ENCODE results near the gene RCBTB2. TPM values are rescaled to one million over a fixed set of nuclear protein-coding genes. Genes with fewer than 3 reads are reported as not detected.
A peak's percentile ranks its signal among the peaks of the same experiment; 100 is the strongest.

RCBTB2 gene
- total RNA-seq, 1 donor from 2014 or later: 1.6 TPM

DNA sequence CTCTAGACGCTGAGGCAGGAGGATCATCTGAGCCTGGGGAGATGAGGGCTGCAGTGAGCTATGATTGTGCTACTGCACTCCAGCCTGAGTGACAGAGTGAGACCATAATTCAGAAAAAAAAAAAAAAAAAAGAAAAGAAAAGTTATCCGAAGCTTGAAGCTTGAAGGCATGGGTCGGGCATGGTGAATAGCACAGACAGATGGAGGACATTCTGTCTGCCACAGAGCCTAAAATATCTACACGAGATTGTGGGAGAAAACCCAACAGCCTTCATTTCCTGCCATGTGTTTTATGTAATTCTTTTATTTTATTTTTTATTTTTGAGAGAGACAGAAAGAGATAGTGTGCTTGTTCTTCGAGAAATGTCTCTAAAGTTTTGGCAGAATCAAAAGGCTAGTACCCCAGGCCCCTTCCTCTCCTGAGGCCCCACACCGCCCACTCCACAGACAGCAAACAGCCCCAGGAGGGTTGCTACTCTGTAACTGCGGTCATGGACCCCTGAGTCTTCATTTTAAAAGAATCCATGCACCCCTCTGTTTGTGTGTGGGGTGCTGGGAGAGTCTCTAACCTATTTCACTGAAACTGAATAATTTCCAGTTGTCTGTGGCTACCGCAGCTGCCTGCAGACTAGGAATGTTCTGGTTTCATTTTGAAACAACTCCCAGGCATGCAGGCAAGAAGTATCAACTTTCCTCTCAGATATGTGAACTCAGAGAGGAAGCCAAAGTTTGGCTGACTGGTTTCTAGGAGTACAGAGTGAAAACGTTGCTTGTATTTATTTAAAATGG lies 38.4 kb upstream of the RCBTB2 start:
- no peak overlapping the region for H3K4me3 Mint-ChIP-seq
- peaks cover 15% of the 10 kb centered on the region for H3K4me1 Mint-ChIP-seq
- H3K9me3 Mint-ChIP-seq: no peaks in the 10 kb centered on the region
- intact Hi-C loops (cut with micrococcal nuclease): no loop called here
- no peak overlapping the region for H3K27ac Mint-ChIP-seq
- no peaks in the 10 kb centered on the region for H3K36me3 Mint-ChIP-seq (ENCODE audit: low read depth)
- peaks cover 59% of the 10 kb centered on the region for H3K27me3 Mint-ChIP-seq
- peak; percentile 55 for DNase-seq

DNA sequence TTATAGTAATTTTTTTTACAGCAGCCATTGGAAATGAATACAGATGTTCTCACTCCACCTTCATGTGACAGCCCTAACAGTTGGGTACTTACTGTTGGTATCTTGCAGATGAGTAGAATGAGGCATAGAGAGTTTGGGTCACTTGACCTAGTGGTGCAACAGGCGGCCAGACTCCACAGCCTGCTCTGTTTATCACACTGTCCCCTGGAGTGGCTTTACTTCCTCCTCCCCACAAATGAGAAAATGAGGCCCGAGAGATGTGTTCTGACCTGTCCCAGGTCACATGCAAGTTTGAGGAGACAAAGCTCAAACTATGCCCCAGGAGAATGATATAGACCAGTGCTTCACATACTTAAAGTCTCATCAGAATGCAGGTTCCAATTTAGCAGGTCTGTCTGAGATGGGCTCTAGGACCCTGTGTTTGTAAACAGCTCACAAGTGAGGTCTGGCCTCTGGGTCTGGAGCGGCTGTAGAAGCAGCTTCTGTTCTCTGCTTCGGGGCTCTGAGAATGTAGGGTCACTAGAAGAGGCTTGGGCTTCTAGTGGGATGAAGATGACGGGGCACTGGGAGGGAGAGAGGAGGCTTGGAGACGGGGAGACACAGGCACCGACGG lies 37.4 kb upstream of the RCBTB2 start:
- H3K9me3 Mint-ChIP-seq: no peaks in the 10 kb centered on the region

DNA sequence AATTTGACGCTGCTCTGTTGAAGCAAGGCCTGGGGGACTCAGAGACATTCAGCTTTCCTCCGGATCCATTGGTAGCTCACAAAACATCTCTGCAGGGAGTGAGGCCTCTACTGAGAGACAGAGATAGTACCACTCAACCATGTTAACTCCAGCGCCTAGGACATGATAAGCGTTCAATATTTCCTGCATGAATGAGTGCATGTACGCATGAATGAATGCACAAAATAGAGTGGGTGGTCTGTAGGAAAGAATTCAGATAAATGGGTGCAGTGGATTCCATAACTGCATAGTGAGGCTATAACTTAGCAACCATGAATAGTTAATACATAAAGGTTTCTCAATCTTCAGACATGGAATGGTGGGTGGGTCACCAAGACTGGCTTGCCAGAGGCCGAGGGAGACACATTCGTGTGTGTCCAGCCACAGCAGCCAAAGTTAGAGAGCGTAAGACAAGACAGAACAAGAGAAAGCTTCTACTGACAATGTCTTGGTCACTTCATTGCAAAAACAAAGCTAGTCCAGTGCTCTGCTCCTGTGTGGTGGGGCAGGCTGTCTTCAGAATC lies 36.3 kb upstream of the RCBTB2 start:
- Mint-ChIP-seq H3K9me3 (no peaks in the 10 kb centered on the region), H3K4me1 (peaks cover 16% of the 10 kb centered on the region), H3K4me3 (no peak overlapping the region), H3K27ac (no peak overlapping the region), H3K36me3 (ENCODE audit: low read depth) (no peaks in the 10 kb centered on the region), H3K27me3 (peaks cover 66% of the 10 kb centered on the region)
- DNase-seq: peak; percentile 52
- intact Hi-C loops (cut with micrococcal nuclease): loop anchor here (10.0 kb wide), 1 partner anchor 414 kb away; no protein-coding TSS in a partner anchor

More for the DNA sequence above, 37.4 kb upstream of the RCBTB2 start:
- H3K27me3 Mint-ChIP-seq: peaks cover 57% of the 10 kb centered on the region
- peak; percentile 53 for DNase-seq
- intact Hi-C loops (cut with micrococcal nuclease): no loop called here
- no peaks in the 10 kb centered on the region for H3K36me3 Mint-ChIP-seq (ENCODE audit: low read depth)
- no peak overlapping the region for H3K4me3 Mint-ChIP-seq
- H3K27ac Mint-ChIP-seq: no peak overlapping the region
- peaks cover 13% of the 10 kb centered on the region for H3K4me1 Mint-ChIP-seq

DNA sequence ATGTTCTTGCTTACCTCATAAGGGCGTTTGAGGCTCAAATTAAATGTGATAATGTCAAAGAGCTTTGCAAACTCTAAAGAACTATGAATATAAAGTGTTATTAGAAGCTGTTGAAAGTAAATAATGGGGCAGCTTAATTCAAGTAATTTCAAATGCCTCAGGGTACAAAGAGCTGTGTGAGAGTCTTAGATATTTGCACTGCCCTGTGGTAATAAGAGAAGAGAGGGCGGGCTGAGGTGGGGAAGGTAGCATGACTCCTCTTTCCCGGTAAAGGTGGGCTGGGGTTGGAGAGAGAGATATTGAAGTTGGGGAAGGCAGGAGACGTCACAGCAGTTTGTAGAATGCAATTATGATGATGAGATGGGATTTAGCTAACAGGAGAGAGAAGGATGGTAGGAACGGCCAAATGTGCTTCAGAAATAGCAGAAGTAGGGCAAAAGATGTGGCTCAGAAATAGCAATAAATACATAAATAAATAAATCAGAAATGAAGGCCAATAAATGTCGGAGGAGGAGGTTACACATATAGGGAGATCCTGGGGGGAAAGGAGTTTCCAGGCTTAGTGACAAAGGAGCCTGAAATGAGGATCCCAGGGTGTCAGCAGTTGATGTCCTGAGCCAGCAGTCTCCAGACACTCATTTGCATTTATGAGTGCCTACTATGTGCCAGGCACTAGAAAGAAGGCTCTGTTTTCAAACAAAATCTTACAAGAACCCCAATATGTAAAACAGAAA lies 35.7 kb upstream of the RCBTB2 start:
- Mint-ChIP-seq H3K4me1 (peaks cover 15% of the 10 kb centered on the region), H3K4me3 (no peak overlapping the region), H3K27ac (no peak overlapping the region), H3K27me3 (peaks cover 65% of the 10 kb centered on the region), H3K36me3 (ENCODE audit: low read depth) (no peaks in the 10 kb centered on the region), H3K9me3 (no peaks in the 10 kb centered on the region)
- peak; percentile 43 for DNase-seq
- intact Hi-C loops (cut with micrococcal nuclease): loop anchor here (10.0 kb wide), 1 partner anchor 414 kb away; no protein-coding TSS in a partner anchor

DNA sequence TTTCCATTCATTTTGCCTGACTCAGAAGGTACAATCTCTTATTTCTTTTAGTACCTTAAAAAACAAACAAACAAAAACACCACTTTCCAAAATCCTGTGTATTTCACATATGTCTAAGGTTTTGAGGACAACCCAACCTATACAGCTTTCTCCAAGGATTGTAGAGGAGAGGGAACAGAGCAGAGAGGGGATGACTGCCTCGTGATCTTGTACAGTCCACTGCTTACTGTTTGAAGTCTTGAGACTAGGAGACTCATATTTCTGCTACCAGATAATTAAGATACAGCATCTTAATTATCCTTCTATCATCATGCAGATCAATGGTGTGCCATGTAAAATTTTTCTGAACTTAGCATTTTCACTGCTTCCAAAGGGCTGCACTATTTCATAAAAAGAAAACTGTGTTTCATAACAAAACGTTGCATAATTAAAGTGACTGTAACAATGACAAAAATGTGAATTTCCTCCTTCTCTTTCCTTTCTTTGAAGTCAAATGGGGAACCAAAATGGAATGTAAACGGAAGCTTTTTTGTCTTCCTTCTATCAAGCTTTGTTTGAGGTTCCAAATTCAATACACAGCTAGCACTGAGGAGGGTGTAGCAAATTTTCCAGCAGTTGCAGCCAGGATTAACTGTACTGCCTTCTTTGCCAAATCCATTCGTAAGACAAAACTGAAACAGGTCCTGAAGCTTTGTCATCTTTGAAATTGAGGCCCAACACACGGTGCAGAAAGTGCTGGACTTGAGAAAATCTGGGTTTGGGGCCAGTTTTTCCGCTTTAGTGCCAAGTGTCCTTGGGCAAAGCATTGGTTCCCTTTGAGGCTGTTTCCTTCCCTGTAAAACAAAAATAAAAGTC lies 34.9 kb upstream of the RCBTB2 start:
- Mint-ChIP-seq H3K4me1 (peaks cover 20% of the 10 kb centered on the region), H3K27me3 (peaks cover 63% of the 10 kb centered on the region), H3K27ac (no peak overlapping the region), H3K9me3 (no peaks in the 10 kb centered on the region), H3K36me3 (ENCODE audit: low read depth) (no peaks in the 10 kb centered on the region), H3K4me3 (no peak overlapping the region)
- peak; percentile 52 for DNase-seq
- intact Hi-C loops (cut with micrococcal nuclease): loop anchor here (10.0 kb wide), 1 partner anchor 413 kb away; no protein-coding TSS in a partner anchor

DNA sequence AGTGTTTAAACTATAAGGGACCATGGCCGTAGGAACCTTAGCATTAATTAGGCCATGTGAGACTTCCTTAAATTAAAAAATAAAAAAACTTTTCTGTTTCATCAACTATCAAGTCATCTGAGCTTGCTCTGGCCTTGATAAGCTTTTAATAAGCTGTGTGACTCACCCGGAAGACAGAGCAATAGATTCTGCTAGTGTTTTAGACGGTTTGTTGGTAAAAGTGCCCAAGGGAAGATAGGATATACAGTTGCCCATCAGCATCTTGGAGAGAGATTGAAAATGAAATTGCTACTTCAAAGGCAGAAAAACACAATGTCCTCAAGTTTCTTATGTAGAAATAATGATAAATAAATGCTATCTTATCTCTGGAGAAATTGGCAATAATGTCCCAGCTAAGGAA lies 31.2 kb upstream of the RCBTB2 start:
- peaks cover 38% of the 10 kb centered on the region for H3K4me1 Mint-ChIP-seq
- H3K27me3 Mint-ChIP-seq: peaks cover 61% of the 10 kb centered on the region
- H3K36me3 Mint-ChIP-seq (ENCODE audit: low read depth): peaks cover 6% of the 10 kb centered on the region
- DNase-seq: peak; percentile 39
- intact Hi-C loops (cut with micrococcal nuclease): loop anchor here (5.0 to 10.0 kb wide), 3 partner anchors 117 to 409 kb away; no protein-coding TSS in a partner anchor
- H3K27ac Mint-ChIP-seq: no peak overlapping the region
- H3K9me3 Mint-ChIP-seq: peaks cover 4% of the 10 kb centered on the region
- H3K4me3 Mint-ChIP-seq: no peak overlapping the region

DNA sequence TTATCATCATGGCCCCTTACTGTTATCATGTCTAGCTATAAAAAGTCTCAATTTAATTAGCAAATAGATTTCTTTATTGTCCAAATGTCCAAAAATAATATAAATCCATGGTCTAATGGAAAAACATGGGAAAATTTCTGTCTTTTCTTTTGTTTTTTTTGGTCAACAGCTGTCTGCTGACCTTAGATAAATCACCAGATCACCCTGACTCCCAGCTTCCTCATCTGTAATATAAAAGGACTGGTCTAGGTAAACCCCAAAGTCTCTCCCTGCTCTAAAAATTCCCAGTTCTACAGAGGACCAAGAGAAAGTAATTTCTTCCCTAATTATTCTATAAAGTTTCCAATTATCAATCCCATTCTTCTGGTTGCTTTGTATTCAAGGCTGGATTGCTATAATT lies 30.7 kb upstream of the RCBTB2 start:
- intact Hi-C loops (cut with micrococcal nuclease): loop anchor here (2.0 to 10.0 kb wide), 6 partner anchors 17 to 409 kb away; no protein-coding TSS in a partner anchor
- no peak for DNase-seq
- no peak overlapping the region for H3K27ac Mint-ChIP-seq
- H3K4me3 Mint-ChIP-seq: no peak overlapping the region
- H3K4me1 Mint-ChIP-seq: peaks cover 41% of the 10 kb centered on the region
- H3K9me3 Mint-ChIP-seq: peaks cover 7% of the 10 kb centered on the region
- peaks cover 61% of the 10 kb centered on the region for H3K27me3 Mint-ChIP-seq
- peaks cover 8% of the 10 kb centered on the region for H3K36me3 Mint-ChIP-seq (ENCODE audit: low read depth)

- H3K27ac Mint-ChIP-seq: peak overlapping the region; percentile 62
- peaks cover 59% of the 10 kb centered on the region for H3K27me3 Mint-ChIP-seq
- peak overlapping the region; percentile 14 for H3K4me3 Mint-ChIP-seq
- intact Hi-C loops (cut with micrococcal nuclease): loop anchor here (1.0 to 10.0 kb wide), 9 partner anchors 18 to 408 kb away; no protein-coding TSS in a partner anchor
- peaks cover 40% of the 10 kb centered on the region for H3K4me1 Mint-ChIP-seq
- DNase-seq: peak; percentile 94
- peaks cover 15% of the 10 kb centered on the region for H3K9me3 Mint-ChIP-seq
- peaks cover 11% of the 10 kb centered on the region for H3K36me3 Mint-ChIP-seq (ENCODE audit: low read depth)
These were observed 29.6 kb upstream of the RCBTB2 start for GRCh38 chr13:48562296-48563066.

GRCh38 chr13:48561466-48562235 lies 28.8 kb upstream of the RCBTB2 start:
- peak; percentile 69 for DNase-seq
- Mint-ChIP-seq H3K4me3 (peak overlapping the region; percentile 31), H3K9me3 (peaks cover 19% of the 10 kb centered on the region), H3K27ac (no peak overlapping the region), H3K36me3 (ENCODE audit: low read depth) (peaks cover 13% of the 10 kb centered on the region), H3K27me3 (peaks cover 56% of the 10 kb centered on the region), H3K4me1 (peaks cover 41% of the 10 kb centered on the region)
- intact Hi-C loops (cut with micrococcal nuclease): loop anchor here (1.0 to 10.0 kb wide), 9 partner anchors 19 to 407 kb away; no protein-coding TSS in a partner anchor

DNA sequence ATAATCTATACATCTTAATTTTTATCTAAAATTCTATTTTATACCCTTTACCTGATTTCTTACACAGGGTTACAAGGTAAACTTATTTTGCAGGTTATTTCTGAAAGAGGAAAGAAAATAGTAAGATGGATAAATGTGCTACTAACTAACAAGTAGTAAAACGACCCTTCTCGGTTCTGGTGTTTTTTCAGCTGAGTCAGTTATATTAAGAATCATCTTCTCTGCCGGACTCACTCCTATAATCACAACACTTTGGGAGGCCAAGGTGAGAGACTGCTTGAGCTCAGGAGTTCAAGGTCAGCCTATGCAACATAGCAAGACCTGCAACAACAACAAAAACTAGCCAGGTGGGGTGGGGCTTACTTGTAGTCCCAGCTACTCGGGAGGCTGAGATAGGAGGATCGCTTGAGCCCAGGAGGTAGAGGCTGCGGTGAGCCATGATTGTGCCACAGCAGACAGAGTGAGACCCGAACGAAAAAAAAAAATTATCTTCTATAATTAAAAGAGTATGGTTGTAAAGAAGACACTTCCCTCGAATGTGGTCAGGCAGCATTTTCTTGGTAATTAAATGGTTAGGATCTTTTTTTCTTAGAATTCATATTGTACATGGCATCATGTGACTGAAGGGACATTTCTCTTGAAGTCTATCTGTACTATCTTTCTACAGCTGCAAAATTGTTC lies 27.9 kb upstream of the RCBTB2 start:
- peak; percentile 62 for DNase-seq
- peak overlapping the region; percentile 40 for H3K4me3 Mint-ChIP-seq
- peaks cover 41% of the 10 kb centered on the region for H3K4me1 Mint-ChIP-seq

DNA sequence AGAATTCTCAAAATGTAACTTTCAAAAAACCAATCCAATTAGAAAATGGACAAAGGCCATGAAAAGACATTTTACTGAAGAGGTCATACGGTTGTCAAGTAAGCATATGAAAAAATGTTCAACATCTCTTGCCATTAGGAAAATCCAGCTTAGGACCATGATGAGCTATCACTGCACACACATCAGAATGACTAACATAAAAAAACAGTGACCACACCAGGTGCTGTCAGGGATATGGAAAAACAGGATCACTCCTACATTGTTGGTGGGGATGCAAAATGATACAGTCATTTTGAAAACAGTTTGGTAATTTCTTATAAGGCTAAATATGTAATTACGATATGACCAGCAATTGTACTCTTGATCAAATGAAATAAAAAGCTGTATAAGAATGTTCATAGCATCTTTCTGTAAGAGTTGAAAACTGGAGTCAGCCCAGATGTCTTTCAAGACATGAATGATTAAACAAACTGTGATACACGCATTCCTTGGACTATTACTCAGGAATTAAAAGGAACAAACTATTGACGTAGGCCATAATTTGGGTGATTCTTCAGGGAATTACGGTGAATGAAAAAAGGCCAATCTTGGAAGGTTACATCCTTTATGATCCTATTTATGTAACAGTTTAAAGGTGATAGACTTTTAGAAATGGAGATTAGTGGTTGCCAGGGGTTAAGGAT lies 26.9 kb upstream of the RCBTB2 start:
- intact Hi-C loops (cut with micrococcal nuclease): loop anchor here (5.0 to 10.0 kb wide), 3 partner anchors 112 to 405 kb away; no protein-coding TSS in a partner anchor
- Mint-ChIP-seq H3K4me1 (peaks cover 41% of the 10 kb centered on the region), H3K36me3 (ENCODE audit: low read depth) (peaks cover 14% of the 10 kb centered on the region), H3K27me3 (peaks cover 50% of the 10 kb centered on the region), H3K9me3 (peaks cover 26% of the 10 kb centered on the region), H3K27ac (no peak overlapping the region), H3K4me3 (no peak overlapping the region)
- DNase-seq: peak; percentile 45

More for the DNA sequence above, 27.9 kb upstream of the RCBTB2 start:
- peaks cover 14% of the 10 kb centered on the region for H3K36me3 Mint-ChIP-seq (ENCODE audit: low read depth)
- intact Hi-C loops (cut with micrococcal nuclease): loop anchor here (5.0 to 10.0 kb wide), 3 partner anchors 113 to 406 kb away; no protein-coding TSS in a partner anchor
- H3K27ac Mint-ChIP-seq: peak overlapping the region; percentile 35
- H3K27me3 Mint-ChIP-seq: peaks cover 60% of the 10 kb centered on the region
- H3K9me3 Mint-ChIP-seq: peaks cover 25% of the 10 kb centered on the region

All from activated CD4-positive, alpha-beta T cell treated with anti-CD3 and anti-CD28 coated beads, Interleukin-2, amount 10 ng/mL, durations not matched to agents 24 days and 14 days (primary cell).